Esophagus muscularis mucosa (tissue), 3 donors: ENCODE data around the gene GLP2R.

Source experiments
- CTCF ChIP-seq, 3 experiments: fragments of 200-600 bp in 2 of 3; fragments of 450-650 bp in 1 of 3; sonication (generic) in 2 of 3; IDR thresholded peaks; one replicate each; pipeline ENCODE4 v1.5.1; 2017 to 2019; ENCODE audit warnings: antibody characterized with exemption in 3 of 3, mild to moderate bottlenecking in 2 of 3, moderate library complexity in 1 of 3
- POLR2AphosphoS5 ChIP-seq, 2 donors: sonication (generic); formaldehyde crosslinking; IDR thresholded peaks; one replicate each; pipeline ENCODE4 v1.6.1; 2017; ENCODE audit warnings: antibody characterized with exemption in 2 of 2

- TF ChIP-seq CTCF (IDR thresholded peaks at IDR 0.05): no peak
- no peak for TF ChIP-seq POLR2AphosphoS5 (IDR thresholded peaks at IDR 0.05)
These were observed 5.3 kb upstream of the GLP2R start for GRCh38 chr17:9820448-9820847.
